GM10248 (cell line): ENCODE results near the gene RPL13A.

Source experiments
- CTCF ChIA-PET: fragments of 300-600 bp; sonication (Branson Sonifier 250); formaldehyde crosslinking; extraction: SDS; loops from one replicate; lab custom pipeline; 2021; ENCODE audit warnings: antibody characterized with exemption; lab: Yijun Ruan, JAX
- POLR2A ChIA-PET: fragments of 350-650 bp; sonication (Branson Sonifier 250); formaldehyde crosslinking; extraction: SDS; loops from one replicate; lab custom pipeline; 2020; ENCODE audit warnings: antibody characterized with exemption; lab: Yijun Ruan, JAX
- DNase-seq: peaks from one replicate; pipeline ENCODE4 v3.0.0; 2012; ENCODE audit errors: extremely low spot score
- CTCF ChIP-seq: IDR thresholded peaks from 2 replicates; pipeline ENCODE4 v1.5.1; 2012; ENCODE audit warnings: mild to moderate bottlenecking, low read depth; ENCODE audit errors: extremely low read depth, missing control alignments, control extremely low read depth

The RPL13A gene

GRCh38 chr19:49533551-49534488 lies 46.4 kb downstream of the RPL13A start:
- TF ChIP-seq CTCF: peak; percentile 13
- DNase-seq: peak; percentile 84
- ChIA-PET POLR2A (interaction anchor here (0.6 kb wide), 1 partner anchor 16 kb away, joined by 3 read pairs; no protein-coding TSS in a partner anchor), CTCF (interaction anchor here (0.7 to 4.2 kb wide), 9 partner anchors 9 to 147 kb away, joined by 3 to 31 read pairs (median 4); no protein-coding TSS in a partner anchor)

DNA sequence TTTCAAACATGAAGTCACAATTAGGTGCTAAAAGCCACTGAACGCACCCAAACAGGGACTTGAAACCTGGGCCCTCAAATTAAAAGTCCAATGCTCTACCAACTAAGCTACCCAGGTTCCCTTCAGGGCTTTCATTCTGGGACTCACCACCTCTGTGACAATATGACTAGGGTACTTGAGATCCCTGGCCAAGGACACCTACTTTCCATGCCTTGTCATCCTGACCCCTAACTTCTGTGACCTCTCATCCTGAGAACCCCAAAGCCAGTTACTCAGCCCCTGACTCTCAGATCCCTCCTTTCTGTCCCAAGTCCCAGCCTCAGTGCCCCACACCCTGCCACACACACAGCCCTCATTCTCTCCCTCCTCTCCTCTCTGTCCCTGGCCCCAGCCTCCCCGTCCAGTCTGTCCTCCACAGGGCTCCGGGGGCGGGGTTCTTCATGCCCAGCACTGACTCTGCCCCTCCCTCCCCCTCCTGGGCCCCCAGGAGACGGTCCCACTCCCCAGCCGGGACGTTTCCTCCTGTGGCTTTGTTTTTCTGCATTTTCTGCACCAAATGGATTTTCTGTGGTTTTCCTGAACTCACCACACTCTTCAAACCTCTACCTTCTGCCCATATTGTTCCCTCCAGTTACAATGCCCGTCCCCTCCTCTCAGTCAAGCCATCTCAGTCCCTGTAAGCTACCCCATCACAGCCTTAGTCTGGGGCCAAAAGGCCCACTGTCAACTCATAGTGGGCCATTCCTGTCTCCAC lies 47.4 kb downstream of the RPL13A start:
- POLR2A ChIA-PET: no interaction called here
- CTCF ChIA-PET: interaction anchor here (0.7 to 4.2 kb wide), 12 partner anchors 8 to 146 kb away, joined by 3 to 31 read pairs (median 4); no protein-coding TSS in a partner anchor
- no peak for TF ChIP-seq CTCF
- DNase-seq: no peak

GRCh38 chr19:49536921-49537462 lies 49.6 kb downstream of the RPL13A start:
- TF ChIP-seq CTCF: no peak
- CTCF ChIA-PET: interaction anchor here (1.4 to 4.2 kb wide), 3 partner anchors 10 to 30 kb away, joined by 4 to 31 read pairs (median 16); no protein-coding TSS in a partner anchor
- POLR2A ChIA-PET: no interaction called here
- no peak for DNase-seq

DNA sequence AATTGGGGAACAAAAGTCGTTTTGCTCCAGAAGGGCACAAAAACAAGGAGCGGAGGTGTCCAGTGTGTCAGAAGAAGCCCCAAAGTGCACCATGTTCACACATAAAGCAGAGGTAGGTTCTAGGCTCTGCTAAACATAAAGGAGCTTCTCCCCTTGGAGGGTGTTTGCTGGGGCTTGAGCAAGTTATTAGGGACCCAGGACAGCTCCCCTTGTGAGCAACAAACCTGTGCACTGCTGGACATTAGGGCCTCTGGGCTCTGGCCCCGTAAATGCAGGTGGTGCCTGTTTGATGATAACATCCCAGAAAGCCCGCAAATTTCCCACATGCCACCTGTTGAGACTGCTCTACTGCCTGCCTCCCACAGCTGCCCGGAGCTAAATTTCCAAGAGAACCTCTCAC lies 51.2 kb downstream of the RPL13A start:
- POLR2A ChIA-PET: no interaction called here
- no peak for TF ChIP-seq CTCF
- no peak for DNase-seq
- CTCF ChIA-PET: interaction anchor here (0.9 to 1.7 kb wide), 3 partner anchors 8 to 140 kb away, joined by 3 to 8 read pairs (median 4); no protein-coding TSS in a partner anchor

DNA sequence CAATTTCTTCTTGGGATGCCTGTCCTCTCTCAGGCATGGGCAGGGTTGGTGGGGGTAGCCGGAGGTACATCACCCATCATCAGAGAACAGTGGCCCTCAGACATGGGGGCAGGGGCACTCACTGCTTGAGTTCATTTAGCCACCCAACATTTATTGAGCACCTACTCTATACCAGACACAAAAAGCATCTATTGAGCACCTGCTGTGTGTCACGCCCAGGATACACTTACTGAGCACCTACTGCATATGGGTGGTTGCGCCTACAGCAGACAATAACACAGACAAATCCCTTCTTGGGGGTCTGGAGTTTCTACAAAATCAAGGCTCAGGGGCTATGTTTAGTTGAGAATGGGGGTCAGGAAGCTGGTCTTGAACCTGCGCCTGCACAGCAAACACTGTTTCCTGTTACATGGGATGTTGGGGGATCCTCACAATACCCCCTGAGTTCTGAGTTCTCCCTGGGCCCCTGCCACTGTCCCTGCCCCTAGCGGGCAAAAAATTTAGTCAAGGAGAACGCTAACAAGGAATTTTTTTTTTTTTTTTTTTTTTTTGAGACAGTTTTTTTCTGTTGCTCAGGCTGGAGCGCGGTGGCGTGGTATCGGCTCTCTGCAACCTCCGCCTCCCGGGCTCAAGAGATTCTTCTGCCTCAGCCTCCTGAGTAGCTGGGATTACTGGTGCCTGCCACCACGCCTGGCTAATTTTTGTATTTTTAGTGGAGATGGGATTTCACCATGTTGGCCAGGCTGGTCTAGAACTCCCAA lies 52.0 kb downstream of the RPL13A start:
- CTCF ChIA-PET: interaction anchor here (1.0 to 1.7 kb wide), 2 partner anchors 7 to 31 kb away, joined by 3 to 8 read pairs; no protein-coding TSS in a partner anchor
- POLR2A ChIA-PET: interaction anchor here (0.7 kb wide), 1 partner anchor 164 kb away, joined by 6 read pairs; no protein-coding TSS in a partner anchor
- DNase-seq: no peak
- TF ChIP-seq CTCF: no peak
